NCI-H187 (cell line): Measurements from ENCODE around the gene GULP1.

Source experiments
- DNase-seq, 2 experiments: peaks; one replicate each; lab custom pipeline; 2025; lab: John Stamatoyannopoulos, UW

Gene GULP1

GRCh38 chr2:188477564-188478103, 186.0 kb downstream of the GULP1 start:
- DNase-seq = no peak

- no peak for DNase-seq
Observed at GRCh38 chr2:188478724-188479123, 187.1 kb downstream of the GULP1 start.

DNA sequence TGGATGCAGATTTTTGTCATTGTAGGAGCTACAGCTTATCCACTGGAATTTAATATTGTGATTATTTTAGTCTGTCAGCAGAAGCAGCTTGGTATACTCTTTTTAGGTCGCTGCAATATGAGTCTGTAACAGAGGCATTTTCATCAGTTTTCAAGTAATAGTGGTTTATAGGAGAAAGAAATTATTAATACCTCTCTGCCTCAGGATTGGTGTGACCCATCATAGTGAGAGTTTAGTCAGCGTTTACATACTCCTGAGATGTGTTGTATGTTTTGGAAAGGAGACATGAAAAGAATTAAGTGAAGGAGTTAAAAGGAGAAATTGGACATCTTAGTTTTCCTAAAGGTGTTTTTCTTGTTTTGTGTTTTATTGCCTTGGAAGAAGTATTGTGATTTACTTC, 189.8 kb downstream of the GULP1 start:
- no peak for DNase-seq

DNA sequence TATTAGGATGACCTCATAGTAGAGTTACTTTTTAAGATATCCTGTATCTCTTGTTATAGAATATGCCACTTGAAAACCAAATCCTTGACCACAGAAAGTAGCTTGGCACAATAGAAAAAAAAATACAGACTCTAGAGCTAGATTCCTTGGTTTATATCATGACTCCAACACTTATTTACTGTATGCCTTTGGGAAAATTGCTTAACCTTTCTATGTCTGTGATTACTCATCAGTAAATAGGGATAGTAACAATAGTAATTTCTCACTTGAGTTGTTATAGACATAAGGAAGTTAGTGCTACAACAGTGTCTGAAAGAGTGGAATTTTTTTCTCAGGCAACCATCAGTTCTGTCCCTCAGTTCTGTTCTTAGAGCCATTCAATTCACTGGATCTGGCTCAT, 193.8 kb downstream of the GULP1 start:
- no peak for DNase-seq

GRCh38 chr2:188492751-188493150, 201.1 kb downstream of the GULP1 start:
- no peak for DNase-seq

DNA sequence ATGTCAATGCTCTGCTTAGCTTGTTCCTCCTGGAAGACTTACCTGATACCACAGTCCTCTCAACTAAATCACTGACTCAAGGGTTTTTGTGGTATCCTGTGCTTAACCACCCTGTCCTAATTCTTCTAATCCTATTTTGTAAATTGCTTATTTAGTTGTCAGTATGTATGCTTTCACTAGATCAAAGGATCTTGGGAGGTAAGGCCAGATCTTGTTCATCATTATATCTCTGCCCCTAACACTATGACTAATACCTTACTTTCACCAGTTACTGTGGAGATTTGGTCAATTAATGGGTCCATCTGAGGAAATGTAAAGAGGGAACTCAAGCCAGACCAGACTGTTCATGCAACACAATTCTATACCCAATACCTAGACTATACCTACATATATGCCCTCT, 203.2 kb downstream of the GULP1 start:
- no peak for DNase-seq

DNA sequence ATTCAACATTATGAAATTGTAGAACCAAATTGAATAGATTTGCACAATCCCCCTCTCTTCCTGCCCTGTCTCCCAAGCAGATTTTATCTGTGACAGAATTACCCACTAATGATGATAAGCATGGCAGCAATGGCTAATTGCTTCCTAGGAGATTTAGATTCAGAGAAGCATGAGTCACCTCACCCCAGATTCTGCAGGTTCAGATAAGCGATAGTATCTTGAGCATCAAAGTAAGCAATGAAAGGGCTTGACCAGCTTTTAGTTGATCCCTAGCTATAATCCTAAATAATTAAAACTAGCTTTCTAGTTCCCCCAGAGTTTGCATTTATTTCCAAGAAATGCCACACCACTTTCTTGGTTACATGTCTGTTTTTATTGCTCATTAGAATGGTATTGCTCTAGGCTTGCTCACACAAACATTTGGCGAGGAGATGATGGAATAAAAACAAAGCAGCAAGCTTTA, 204.3 kb downstream of the GULP1 start:
- no peak for DNase-seq

- DNase-seq = no peak
Observed at GRCh38 chr2:188497726-188498125, 206.1 kb downstream of the GULP1 start.

- DNase-seq = no peak
Observed at GRCh38 chr2:188503975-188504374, 212.3 kb downstream of the GULP1 start.

DNA sequence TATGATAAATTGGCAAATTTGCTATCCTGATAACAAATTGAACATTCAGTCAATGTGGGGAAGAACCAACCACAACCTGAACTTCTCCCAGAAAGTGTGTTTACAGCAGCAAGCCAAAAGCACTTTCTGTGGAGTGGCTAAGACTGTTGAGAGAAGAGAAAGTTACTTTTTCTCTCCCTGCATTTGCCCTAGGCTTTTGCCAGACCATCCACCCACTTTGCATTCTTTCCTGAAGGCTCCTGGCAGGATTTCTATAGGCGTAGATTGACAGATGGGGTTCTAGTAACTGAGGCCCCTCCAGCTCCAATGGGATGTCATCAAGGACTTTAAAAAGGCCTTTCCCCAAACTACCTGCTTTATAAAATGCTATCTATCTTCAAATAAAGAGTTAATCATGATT, 215.2 kb downstream of the GULP1 start:
- no peak for DNase-seq

DNA sequence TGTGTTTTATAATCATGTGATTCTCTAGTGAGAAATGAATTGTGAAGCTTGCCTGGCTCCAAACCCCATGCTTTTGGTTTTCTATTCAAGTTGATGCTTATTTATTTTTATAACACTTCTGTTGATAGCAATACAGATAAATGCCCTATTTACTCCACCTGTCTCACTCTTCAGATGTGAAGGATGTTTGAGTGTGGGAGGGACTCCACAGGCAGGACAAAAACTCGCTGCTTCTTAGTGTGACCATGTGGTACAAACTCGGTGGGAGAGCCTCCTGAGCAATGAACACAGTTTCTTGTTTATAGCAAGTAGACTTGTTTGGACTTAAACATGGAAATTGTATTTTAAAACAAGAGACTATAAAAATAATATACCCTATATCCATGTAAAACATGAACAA, 219.7 kb downstream of the GULP1 start:
- DNase-seq = no peak

GRCh38 chr2:188512456-188512855, 220.8 kb downstream of the GULP1 start:
- no peak for DNase-seq

DNA sequence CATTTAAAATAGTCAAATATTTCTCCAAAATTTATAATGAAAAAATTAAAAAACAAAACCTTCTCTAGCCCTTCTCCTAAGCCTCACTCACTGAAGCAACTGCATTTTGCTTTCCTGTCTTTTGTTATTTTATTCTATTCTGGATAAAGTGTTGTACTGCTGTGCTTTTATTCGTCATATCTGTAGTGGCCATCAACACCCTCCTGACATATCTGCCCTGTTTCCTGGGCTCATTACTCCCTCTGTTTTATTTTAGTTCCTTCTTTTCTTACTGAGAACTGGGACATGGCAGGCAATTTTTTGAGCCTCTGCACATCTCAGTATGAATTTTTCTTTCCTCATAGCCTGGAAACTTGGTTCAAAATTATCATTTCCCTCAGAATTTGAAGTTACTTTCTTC, 224.2 kb downstream of the GULP1 start:
- DNase-seq = no peak

DNA sequence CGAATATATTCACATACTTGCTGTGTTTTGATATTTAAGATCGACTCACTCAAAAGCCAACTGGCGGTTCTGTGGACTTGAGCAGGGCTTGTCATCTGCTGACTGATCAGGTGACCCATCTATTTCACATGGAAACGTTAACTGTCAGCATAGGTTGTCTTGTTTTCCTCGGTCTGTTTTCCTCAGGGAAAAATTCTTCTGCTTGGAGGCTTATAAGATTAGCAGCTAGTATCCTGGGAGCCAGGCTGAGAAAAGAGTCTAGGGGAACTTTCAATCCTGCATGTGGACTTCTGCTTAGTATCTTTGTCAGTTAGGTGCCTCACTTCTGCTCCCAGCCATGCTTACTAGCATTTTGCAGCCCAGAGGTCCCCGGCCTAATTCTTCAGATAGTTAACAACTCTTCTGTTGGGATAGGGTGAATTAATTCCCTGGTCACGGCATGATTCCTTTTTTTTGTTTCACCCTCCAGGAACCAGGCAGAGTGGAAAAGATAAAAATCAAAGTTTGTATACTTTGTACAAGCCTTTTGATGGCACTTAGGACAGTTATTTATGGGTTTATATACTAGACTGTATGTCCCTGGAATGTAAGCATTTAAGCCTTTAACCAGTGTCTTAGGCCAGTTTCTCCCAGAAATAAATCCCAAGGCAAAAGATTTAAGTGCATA, 226.0 kb downstream of the GULP1 start:
- DNase-seq = no peak

DNA sequence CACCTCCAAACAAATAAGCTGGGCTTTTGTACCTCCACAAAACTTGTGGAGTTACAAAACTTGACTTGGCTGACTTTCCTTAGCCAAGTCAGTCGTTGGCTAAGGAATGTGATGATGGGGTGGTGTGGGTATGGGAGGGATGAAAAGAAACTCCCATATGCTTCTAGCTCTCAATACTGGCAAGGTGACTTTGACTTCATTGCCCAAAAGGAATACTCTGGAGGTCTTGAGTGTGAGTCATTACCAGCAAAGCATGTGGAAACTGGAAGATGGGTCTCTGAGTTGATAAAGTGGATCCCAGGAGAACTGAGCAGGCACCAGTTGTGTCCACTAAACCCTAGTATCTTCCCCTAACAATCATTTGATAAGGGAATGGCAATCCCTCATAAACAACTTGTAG, 226.7 kb downstream of the GULP1 start:
- no peak for DNase-seq

DNA sequence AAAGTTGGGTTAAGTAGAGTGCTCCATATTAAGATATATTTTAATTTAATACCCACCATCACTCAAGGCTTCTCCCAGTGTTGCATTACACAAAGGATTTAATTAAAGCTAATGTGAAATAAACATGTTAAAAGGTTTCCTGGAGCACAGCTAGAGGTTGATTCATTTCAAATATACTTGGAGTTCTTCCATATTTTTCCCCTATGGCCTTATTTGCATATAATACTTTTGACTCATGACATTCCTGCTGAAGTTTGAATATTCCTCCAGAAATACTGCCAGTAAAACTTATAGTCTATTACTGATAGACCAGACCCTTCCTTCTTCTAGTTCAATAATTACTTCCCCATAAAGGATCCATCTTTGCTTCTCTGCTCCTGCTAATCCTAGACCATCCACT, 227.5 kb downstream of the GULP1 start:
- DNase-seq = no peak

DNA sequence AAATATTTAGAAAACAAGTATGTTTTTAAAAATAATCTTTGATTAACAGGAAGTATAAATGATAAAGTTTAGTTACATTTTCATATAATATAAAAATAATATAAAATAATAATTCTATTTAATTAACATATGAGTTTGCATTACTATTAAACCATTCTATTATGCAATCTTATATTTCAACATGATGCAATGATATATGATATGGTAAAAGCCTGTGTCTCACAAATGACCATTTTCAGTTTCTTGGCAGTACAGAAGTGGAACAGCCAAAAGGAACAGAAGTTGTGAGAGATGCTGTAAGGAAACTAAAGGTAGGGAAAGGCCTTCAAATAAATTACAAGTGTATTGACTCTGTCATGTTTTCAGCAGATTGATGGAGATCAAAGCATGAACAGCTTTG, 230.8 kb downstream of the GULP1 start:
- no peak for DNase-seq

DNA sequence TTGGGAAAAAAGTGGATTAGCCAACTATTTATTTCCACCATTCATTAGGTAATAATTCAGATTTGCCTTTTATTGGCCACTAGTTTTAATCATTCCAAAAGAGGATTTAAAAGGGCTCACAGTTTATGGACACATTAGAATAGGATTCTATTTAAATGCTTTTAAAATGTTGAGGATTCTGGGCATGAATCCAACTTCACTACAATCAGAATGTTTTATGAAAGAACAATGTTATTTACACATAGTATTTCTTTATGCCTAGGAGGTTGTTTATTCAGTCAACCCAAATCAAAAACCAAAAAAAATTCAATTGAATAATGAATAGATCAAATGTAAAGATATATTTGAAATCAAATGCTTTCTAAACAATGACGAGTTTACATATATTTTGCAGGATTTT, 232.2 kb downstream of the GULP1 start:
- DNase-seq = no peak

DNA sequence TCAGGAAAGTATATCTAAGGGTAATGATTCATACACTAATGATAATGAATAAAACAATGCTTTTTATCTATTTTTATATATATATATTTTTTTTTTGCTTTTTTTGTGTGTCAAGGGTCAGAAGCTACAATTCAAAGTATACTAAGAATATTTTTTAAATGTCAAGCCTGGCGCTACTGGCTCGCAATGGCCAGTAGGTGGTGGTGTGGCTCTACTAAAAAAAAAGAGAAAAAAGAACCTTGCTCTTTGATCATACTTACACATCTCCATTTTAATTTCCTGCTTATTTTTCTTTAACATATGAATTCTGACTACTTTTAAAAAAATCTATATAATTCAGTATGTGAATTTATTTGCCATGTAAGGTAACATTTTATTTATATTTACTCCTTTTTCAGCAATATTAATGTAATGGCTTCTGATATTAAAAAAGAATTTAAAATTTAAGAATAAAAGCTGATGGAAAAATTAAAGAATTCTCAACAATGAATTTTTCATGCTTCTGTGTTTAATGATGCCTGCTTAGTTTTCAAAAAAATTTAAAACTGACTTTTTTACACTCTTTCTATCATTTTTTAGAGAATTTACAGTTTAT, 232.9 kb downstream of the GULP1 start:
- peak in 1 of 2 experiments; percentile 2 for DNase-seq

DNA sequence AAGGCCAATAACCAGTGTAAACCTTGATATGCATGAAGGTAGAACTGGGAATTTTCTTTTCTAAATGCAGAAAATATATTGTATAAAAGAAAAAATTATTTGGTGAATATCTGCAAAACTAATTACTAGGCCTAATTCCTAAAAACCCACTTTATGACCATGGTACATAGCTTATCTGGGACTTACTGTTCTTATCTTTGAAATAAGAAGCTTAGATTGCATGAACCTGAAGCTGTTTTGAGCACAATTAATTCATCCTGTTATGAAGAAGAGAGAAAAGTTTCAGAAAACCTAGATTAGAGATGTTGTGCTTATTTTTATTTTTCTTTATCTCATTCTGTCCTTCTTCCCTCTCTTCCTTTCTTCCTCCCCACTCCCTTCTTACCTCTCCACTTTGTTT, 235.0 kb downstream of the GULP1 start:
- no peak for DNase-seq

DNA sequence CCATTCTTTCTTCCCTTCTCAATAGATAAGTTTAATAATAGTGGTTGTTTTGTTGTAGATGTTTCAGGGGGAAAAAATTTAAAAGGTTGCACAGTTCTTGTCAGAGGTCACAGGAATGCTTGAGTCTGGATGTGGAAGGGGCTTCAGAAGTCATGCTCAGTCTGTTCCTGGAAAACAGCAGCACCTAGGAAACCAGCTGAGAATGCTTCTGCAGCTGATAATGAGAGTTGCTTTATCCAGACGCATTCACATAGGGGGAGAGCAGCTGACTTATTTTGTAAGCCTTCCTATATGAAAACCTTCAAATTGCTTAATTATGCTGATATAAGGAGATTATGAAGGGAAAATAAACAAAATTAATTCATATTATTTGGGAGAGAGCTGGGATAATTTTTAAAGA, 235.5 kb downstream of the GULP1 start:
- DNase-seq = no peak

DNA sequence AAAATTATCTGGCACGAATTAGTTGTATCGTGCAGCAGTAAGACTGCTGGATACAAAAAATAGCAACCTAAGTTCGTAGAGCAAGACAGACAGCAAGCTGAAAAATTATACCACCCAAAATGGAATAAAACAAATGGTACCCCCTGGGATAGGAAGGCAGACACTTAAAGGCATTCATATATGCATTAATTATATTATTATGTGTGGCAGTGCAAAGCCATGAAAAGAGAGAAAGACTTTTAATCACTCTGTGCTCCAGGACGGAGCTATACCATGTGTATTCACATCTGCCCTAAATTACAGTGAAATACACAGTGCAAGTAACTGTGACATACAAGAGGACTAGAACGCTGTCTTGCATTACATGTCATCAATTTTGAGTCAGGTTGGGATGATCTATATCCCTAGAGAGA, 235.9 kb downstream of the GULP1 start:
- DNase-seq = no peak

DNA sequence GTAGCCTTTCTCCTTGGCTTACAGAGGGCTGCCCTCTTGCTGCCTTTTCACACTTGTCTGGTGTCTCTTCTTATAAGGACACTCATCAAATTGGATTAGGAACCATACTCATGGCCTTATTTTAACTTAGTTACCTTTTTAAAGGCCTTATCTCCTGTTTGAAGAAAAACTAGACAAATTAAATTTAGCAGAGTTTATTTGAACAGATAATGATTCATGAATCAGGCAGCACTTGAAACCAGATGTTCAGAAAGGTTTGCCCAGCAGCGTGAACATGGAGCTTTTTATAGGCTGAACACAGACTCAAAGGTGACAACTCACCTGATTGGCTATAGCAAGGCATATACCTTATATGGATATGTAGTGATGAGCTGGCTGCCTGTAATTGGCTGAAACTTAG, 238.0 kb downstream of the GULP1 start:
- DNase-seq = no peak

DNA sequence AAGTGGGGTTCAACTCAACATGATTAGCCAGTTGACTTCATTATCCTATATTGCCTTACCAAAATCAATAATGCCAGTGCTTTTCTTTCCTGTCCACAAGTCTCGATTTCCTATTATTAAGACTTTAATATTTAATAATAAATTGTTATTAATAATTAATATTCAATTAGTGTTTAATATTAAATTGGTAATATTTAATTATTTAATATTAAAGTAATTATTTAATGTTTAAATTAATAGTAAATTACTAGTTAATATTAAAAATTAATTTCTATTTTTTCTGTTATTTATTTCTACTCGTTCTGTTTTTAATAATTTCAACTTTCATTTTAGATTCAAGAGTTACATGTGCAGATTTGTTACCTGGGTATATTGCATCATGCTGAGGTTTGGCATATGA, 243.2 kb downstream of the GULP1 start:
- no peak for DNase-seq
